HuH-7 (cell line): ENCODE results near the gene PIAS1.

ENCODE experiments used
- DNase-seq: peaks from one replicate; pipeline ENCODE4 v3.0.0; 2011; ENCODE audit warnings: low spot score

The PIAS1 gene

DNA sequence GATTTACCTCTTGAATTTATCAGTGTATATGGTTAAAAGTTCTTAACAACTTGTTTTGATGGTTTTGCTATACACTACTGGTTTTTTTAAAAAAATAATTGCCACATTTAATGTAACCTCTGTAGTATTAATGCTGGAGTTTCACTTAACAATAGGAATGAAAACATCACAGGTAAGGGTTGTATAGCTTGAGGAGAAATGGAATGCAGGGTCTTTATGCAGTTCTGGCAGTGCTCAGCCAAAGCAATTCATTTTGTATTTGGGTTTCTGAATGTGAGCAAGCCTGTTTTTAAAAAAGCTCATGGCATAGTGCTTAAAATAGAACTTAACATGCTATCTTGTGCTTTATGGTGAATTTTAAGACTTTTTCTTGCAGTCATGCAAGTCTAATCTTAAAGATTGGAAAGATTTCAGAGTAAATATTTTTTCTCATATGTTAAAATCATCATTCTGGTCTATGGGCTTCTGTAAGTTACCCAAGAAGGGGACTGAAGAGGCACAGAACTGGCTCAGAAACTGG is 8.9 kb downstream of the PIAS1 start:
- no peak for DNase-seq

- no peak for DNase-seq
These were observed 9.5 kb downstream of the PIAS1 start for GRCh38 chr15:68063606-68064005.

- DNase-seq: no peak
These were observed 19.6 kb downstream of the PIAS1 start for GRCh38 chr15:68073576-68074288.

- no peak for DNase-seq
These were observed 21.8 kb downstream of the PIAS1 start for GRCh38 chr15:68075764-68076385.

- no peak for DNase-seq
These were observed 24.2 kb downstream of the PIAS1 start for GRCh38 chr15:68078365-68078764.

DNA sequence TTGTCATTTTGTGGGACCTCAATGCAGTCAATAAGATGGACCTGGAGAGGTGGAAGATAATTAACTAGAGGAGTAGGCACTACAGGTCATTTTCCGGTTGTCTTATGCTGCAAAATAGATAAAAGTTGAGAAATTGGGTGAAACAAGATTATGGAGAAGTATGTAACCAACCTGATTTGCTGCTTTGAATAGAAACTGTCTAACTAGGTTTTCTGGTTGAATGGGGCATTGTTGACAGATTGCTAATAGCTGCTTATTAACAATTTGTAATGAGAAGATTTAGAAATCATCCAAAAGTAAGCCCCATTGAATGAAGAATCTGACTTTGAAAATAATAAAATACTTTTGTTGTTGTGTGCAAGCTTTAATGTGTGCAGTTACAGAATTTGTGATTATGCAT is 26.2 kb downstream of the PIAS1 start:
- no peak for DNase-seq

- no peak for DNase-seq
These were observed 26.7 kb downstream of the PIAS1 start for GRCh38 chr15:68080783-68081182.

- no peak for DNase-seq
These were observed 27.9 kb downstream of the PIAS1 start for GRCh38 chr15:68081869-68082505.

DNA sequence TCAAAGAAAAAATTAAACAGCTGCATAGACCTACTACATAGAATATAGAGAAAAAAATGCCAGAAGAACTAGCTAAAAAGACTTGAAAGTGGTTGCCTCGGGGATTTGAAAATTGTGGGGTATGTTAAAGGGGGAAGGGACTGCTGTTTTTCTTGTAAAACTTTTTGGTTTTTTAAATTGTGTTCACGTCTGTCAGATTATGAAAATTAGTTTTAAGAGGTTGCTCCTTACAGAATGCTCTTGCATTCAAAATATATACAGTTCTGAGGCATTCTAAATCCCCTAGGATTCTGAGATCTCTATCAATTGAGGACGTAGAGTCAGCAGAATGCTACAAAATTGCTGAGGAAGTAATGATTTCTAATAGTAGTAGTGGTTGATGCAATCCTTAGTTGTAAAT is 28.6 kb downstream of the PIAS1 start:
- no peak for DNase-seq

GRCh38 chr15:68083463-68083862 is 29.3 kb downstream of the PIAS1 start:
- no peak for DNase-seq

- DNase-seq: no peak
These were observed 30.9 kb downstream of the PIAS1 start for GRCh38 chr15:68085052-68085451.

- no peak for DNase-seq
These were observed 37.6 kb downstream of the PIAS1 start for GRCh38 chr15:68091743-68092142.

GRCh38 chr15:68096099-68096498 is 42.0 kb downstream of the PIAS1 start:
- no peak for DNase-seq

GRCh38 chr15:68097029-68097428 is 42.9 kb downstream of the PIAS1 start:
- DNase-seq: no peak

DNA sequence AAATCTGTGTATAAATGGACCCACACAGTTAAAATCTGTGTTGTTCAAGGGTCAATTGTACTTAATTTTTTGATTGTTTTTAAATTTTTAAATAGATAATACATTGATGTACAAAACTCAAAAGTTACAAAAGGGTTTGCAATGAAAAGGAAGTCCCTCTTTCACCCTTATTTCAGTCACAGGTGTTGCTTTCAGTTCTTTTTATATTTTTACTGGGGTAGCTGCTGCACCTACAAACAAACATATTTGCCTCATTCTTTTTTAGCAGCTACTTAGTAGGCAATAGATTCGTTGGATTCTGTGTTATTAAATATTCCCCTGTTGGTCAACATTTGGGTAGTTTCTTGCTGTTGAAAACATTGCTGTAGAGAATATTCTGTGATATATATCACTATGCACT is 44.4 kb downstream of the PIAS1 start:
- no peak for DNase-seq

DNA sequence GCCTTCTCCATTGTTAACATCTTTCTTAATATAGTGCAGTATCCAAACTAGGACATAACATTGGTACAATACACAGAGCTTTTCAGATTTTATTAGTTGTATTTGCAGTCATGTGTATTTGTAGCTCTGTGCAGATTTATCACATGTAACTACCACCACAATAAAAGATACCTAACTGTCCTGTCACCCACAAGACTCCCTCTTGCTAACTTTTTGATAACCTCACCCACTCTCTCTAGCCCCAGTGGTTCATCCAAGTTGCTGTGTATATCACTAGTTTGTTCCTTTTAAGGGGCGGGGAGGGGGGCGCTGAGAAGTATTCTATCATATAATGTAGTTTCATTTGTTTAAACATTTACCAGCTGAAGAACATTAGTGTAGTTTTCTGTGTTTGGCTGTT is 46.1 kb downstream of the PIAS1 start:
- no peak for DNase-seq

GRCh38 chr15:68103603-68104002 is 49.5 kb downstream of the PIAS1 start:
- no peak for DNase-seq

- DNase-seq: no peak
These were observed 52.5 kb downstream of the PIAS1 start for GRCh38 chr15:68106656-68107055.

- DNase-seq: no peak
These were observed 53.0 kb downstream of the PIAS1 start for GRCh38 chr15:68107142-68107541.

DNA sequence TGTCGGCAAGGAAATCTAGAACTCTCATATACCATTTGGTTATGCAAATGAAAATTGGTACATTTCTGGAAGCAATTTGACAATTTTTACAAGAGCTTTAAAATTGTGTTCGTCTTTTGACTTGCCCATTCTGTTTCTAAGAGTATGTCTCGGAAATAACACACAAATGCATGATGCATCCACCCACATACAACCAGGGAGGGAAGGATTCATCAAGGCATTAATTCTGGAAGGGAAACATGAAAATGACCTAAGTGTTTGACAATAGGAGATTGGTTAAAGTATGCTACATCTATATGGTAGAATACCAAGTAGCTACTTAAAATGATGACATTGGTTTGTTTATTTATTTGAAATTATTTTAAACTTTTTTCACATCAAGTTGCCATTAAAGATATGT is 58.6 kb downstream of the PIAS1 start:
- no peak for DNase-seq

GRCh38 chr15:68113273-68113672 is 59.2 kb downstream of the PIAS1 start:
- DNase-seq: peak; percentile 18

GRCh38 chr15:68113751-68114150 is 59.6 kb downstream of the PIAS1 start:
- DNase-seq: no peak

- DNase-seq: no peak
These were observed 60.2 kb downstream of the PIAS1 start for GRCh38 chr15:68114356-68114755.
